ENCODE results near the gene LPCAT3. TPM values are rescaled to one million over a fixed set of nuclear protein-coding genes. Genes with fewer than 3 reads are reported as not detected.

Gene LPCAT3
- total RNA-seq, 1 experiment from 2014 or later = 68.3 TPM

GRCh38 chr12:6944381-6945186 is 73.7 kb downstream of the LPCAT3 start:
- DNase-seq (ENCODE audit: low spot score) = peak; percentile 96
- in situ Hi-C loops (cut with HindIII; ENCODE audit: low sequenced_read_pairs) = no loop called here

- peak; percentile 91 for DNase-seq (ENCODE audit: low spot score)
- in situ Hi-C loops (cut with HindIII; ENCODE audit: low sequenced_read_pairs) = no loop called here
Observed at GRCh38 chr12:6943722-6944380, 74.4 kb downstream of the LPCAT3 start, which contains the start of the genes C12orf57 and RNU7-1. Gene C12orf57 (plus strand): TSS chr12:6944022. CDS start chr12:6944122, 100 bp downstream. Gene RNU7-1 (plus strand): TSS chr12:6943816.

- peak; percentile 98 for DNase-seq (ENCODE audit: low spot score)
- in situ Hi-C loops (cut with HindIII; ENCODE audit: low sequenced_read_pairs) = no loop called here
Observed at GRCh38 chr12:6943389-6943721, 74.9 kb downstream of the LPCAT3 start.

- no peak for DNase-seq (ENCODE audit: low spot score)
- in situ Hi-C loops (cut with HindIII; ENCODE audit: low sequenced_read_pairs) = no loop called here
Observed at GRCh38 chr12:6942331-6942665, 76.0 kb downstream of the LPCAT3 start.

GRCh38 chr12:6941782-6942181 is 76.5 kb downstream of the LPCAT3 start:
- no peak for DNase-seq (ENCODE audit: low spot score)
- in situ Hi-C loops (cut with HindIII; ENCODE audit: low sequenced_read_pairs) = no loop called here

GRCh38 chr12:6941267-6941666 is 77.0 kb downstream of the LPCAT3 start:
- in situ Hi-C loops (cut with HindIII; ENCODE audit: low sequenced_read_pairs) = no loop called here
- no peak for DNase-seq (ENCODE audit: low spot score)

- DNase-seq (ENCODE audit: low spot score) = no peak
- in situ Hi-C loops (cut with HindIII; ENCODE audit: low sequenced_read_pairs) = no loop called here
Observed at GRCh38 chr12:6939191-6939540, 79.1 kb downstream of the LPCAT3 start.

- in situ Hi-C loops (cut with HindIII; ENCODE audit: low sequenced_read_pairs) = no loop called here
- DNase-seq (ENCODE audit: low spot score) = no peak
Observed at GRCh38 chr12:6938353-6939190, 79.7 kb downstream of the LPCAT3 start.

- in situ Hi-C loops (cut with HindIII; ENCODE audit: low sequenced_read_pairs) = no loop called here
- peak; percentile 97 for DNase-seq (ENCODE audit: low spot score)
Observed at GRCh38 chr12:6937481-6938352, 80.6 kb downstream of the LPCAT3 start.

GRCh38 chr12:6936636-6937480 is 81.4 kb downstream of the LPCAT3 start:
- in situ Hi-C loops (cut with HindIII; ENCODE audit: low sequenced_read_pairs) = no loop called here
- no peak for DNase-seq (ENCODE audit: low spot score)

GRCh38 chr12:6936194-6936635 is 82.1 kb downstream of the LPCAT3 start:
- in situ Hi-C loops (cut with HindIII; ENCODE audit: low sequenced_read_pairs) = no loop called here
- no peak for DNase-seq (ENCODE audit: low spot score)

- no peak for DNase-seq (ENCODE audit: low spot score)
- in situ Hi-C loops (cut with HindIII; ENCODE audit: low sequenced_read_pairs) = no loop called here
Observed at GRCh38 chr12:6935371-6936193, 82.7 kb downstream of the LPCAT3 start.

- in situ Hi-C loops (cut with HindIII; ENCODE audit: low sequenced_read_pairs) = no loop called here
- DNase-seq (ENCODE audit: low spot score) = no peak
Observed at GRCh38 chr12:6934110-6934509, 84.2 kb downstream of the LPCAT3 start.

GRCh38 chr12:6932766-6933165 is 85.5 kb downstream of the LPCAT3 start:
- in situ Hi-C loops (cut with HindIII; ENCODE audit: low sequenced_read_pairs) = no loop called here
- DNase-seq (ENCODE audit: low spot score) = no peak

GRCh38 chr12:6929466-6930452 is 88.5 kb downstream of the LPCAT3 start:
- in situ Hi-C loops (cut with HindIII; ENCODE audit: low sequenced_read_pairs) = no loop called here
- no peak for DNase-seq (ENCODE audit: low spot score)

- in situ Hi-C loops (cut with HindIII; ENCODE audit: low sequenced_read_pairs) = no loop called here
- DNase-seq (ENCODE audit: low spot score) = no peak
Observed at GRCh38 chr12:6928703-6929407, 89.4 kb downstream of the LPCAT3 start.

All from G401 (cell line).